Umbilical cord (tissue), 2 donors: ENCODE results near the gene MYH7. TPM values are rescaled to one million over a fixed set of nuclear protein-coding genes. Genes with fewer than 3 reads are reported as not detected.
"Not testable (repeated sequence)": the region's sequence is repeated elsewhere in the genome, so short reads cannot be mapped to it uniquely, and the experiment has no call there.

ENCODE experiments used
- DNase-seq: peaks from one replicate; pipeline ENCODE4 v3.0.0-alpha.2; 2015; ENCODE audit warnings: low spot score
- total RNA-seq: library from RNA; depleted of rRNA; stranded (reverse); fragments of >200 nt; gene quantifications from one replicate; pipeline ENCODE4 v1.2.3, GENCODE V29; 2014; ENCODE audit warnings: low replicate concordance; ENCODE audit not compliant: insufficient read depth

The MYH7 gene
- total RNA-seq, 1 donor from 2014 or later, result under 0.01 TPM

GRCh38 chr14:23430723-23431085 lies 4.8 kb downstream of the MYH7 start:
- no peak for DNase-seq

GRCh38 chr14:23430016-23430722 lies 5.3 kb downstream of the MYH7 start:
- no peak for DNase-seq

GRCh38 chr14:23428686-23429495 lies 6.6 kb downstream of the MYH7 start:
- no peak for DNase-seq

GRCh38 chr14:23425798-23426197 lies 9.7 kb downstream of the MYH7 start:
- not testable (repeated sequence) for DNase-seq

- no peak for DNase-seq
These were observed 10.3 kb downstream of the MYH7 start for GRCh38 chr14:23425169-23425568.

- DNase-seq, result no peak
These were observed 11.8 kb downstream of the MYH7 start for GRCh38 chr14:23423657-23424056.

- no peak for DNase-seq
These were observed 13.9 kb downstream of the MYH7 start for GRCh38 chr14:23421594-23421993.

- DNase-seq, result not testable (repeated sequence)
These were observed 15.8 kb downstream of the MYH7 start for GRCh38 chr14:23419646-23420045.

- no peak for DNase-seq
These were observed 17.4 kb downstream of the MYH7 start for GRCh38 chr14:23418021-23418420.

GRCh38 chr14:23417269-23417668 lies 18.2 kb downstream of the MYH7 start:
- DNase-seq, result not testable (repeated sequence)

- DNase-seq, result no peak
These were observed 18.7 kb downstream of the MYH7 start for GRCh38 chr14:23416801-23417200.

GRCh38 chr14:23415821-23416778 lies 19.4 kb downstream of the MYH7 start:
- no peak for DNase-seq

- no peak for DNase-seq
These were observed 20.3 kb downstream of the MYH7 start for GRCh38 chr14:23414906-23415820.

GRCh38 chr14:23414254-23414653 lies 21.2 kb downstream of the MYH7 start:
- DNase-seq, result no peak

GRCh38 chr14:23413681-23414080 lies 21.8 kb downstream of the MYH7 start:
- no peak for DNase-seq

GRCh38 chr14:23411563-23412525 lies 23.6 kb downstream of the MYH7 start:
- no peak for DNase-seq

GRCh38 chr14:23409966-23410635 lies 25.4 kb downstream of the MYH7 start:
- no peak for DNase-seq

GRCh38 chr14:23409475-23409874 lies 26.0 kb downstream of the MYH7 start:
- DNase-seq, result no peak

GRCh38 chr14:23408307-23408630 lies 27.2 kb downstream of the MYH7 start:
- DNase-seq, result no peak
